DLD1 (cell line): ENCODE data around the gene NAPB.

Source experiments
- in situ Hi-C: cut with HindIII; loops from 2 replicates; pipeline ENCODE4 v1.10.0; 2017; ENCODE audit warnings: low sequenced_read_pairs

The NAPB gene

GRCh38 chr20:23370873-23371272, 50.4 kb downstream of the NAPB start:
- in situ Hi-C loops, result no loop called here

GRCh38 chr20:23370274-23370673, 51.0 kb downstream of the NAPB start:
- in situ Hi-C loops, result no loop called here

GRCh38 chr20:23369072-23369823, 52.0 kb downstream of the NAPB start:
- in situ Hi-C loops, result no loop called here

GRCh38 chr20:23368316-23369071, 52.8 kb downstream of the NAPB start:
- in situ Hi-C loops, result no loop called here

- in situ Hi-C loops, result no loop called here
These were observed 53.5 kb downstream of the NAPB start for GRCh38 chr20:23367770-23368169.

- in situ Hi-C loops, result no loop called here
These were observed 54.9 kb downstream of the NAPB start for GRCh38 chr20:23366384-23366783.

GRCh38 chr20:23365390-23366165, 55.7 kb downstream of the NAPB start:
- in situ Hi-C loops, result no loop called here

GRCh38 chr20:23363257-23363649, 58.0 kb downstream of the NAPB start:
- in situ Hi-C loops, result no loop called here

GRCh38 chr20:23362392-23363256, 58.7 kb downstream of the NAPB start:
- in situ Hi-C loops, result no loop called here

- in situ Hi-C loops, result no loop called here
These were observed 59.6 kb downstream of the NAPB start, which contains the start of gene GZF1 for GRCh38 chr20:23361476-23362391. TSS of gene GZF1 (plus strand) at chr20:23362182. CDS start at chr20:23364384, 2,202 bp downstream.

GRCh38 chr20:23361119-23361475, 60.2 kb downstream of the NAPB start:
- in situ Hi-C loops, result no loop called here

- in situ Hi-C loops, result no loop called here
These were observed 60.8 kb downstream of the NAPB start for GRCh38 chr20:23360531-23360930.

- in situ Hi-C loops, result no loop called here
These were observed 62.2 kb downstream of the NAPB start for GRCh38 chr20:23358923-23359593.

- in situ Hi-C loops, result no loop called here
These were observed 62.8 kb downstream of the NAPB start for GRCh38 chr20:23358563-23358906.

GRCh38 chr20:23357767-23358562, 63.3 kb downstream of the NAPB start:
- in situ Hi-C loops, result no loop called here

GRCh38 chr20:23356203-23356602, 65.1 kb downstream of the NAPB start:
- in situ Hi-C loops, result no loop called here

GRCh38 chr20:23350904-23351838, 70.1 kb downstream of the NAPB start:
- in situ Hi-C loops, result no loop called here
